NT2/D1 (cell line): ENCODE measurements around the gene INTS7.

Experiments
- SUZ12 ChIP-seq: IDR thresholded peaks from 2 replicates; pipeline ENCODE4 v1.6.1; 2011; ENCODE audit not compliant: insufficient read length, insufficient read depth; ENCODE audit errors: extremely low read depth
- YY1 ChIP-seq: IDR thresholded peaks from 2 replicates; pipeline ENCODE4 v1.6.1; 2011; ENCODE audit not compliant: insufficient read length, insufficient read depth
- ZNF274 ChIP-seq: IDR thresholded peaks from 2 replicates; pipeline ENCODE4 v1.6.1; 2011; ENCODE audit warnings: mild to moderate bottlenecking, low read depth, low read length

GRCh38 chr1:212082765-212083406, 47.5 kb upstream of the INTS7 start:
- TF ChIP-seq YY1 (no peak), SUZ12 (no peak), ZNF274 (no peak)
